SK-N-SH (cell line): ENCODE results near the gene FAM53A. TPM values are rescaled to one million over a fixed set of nuclear protein-coding genes. Genes with fewer than 3 reads are reported as not detected.

ENCODE experiments used
- CTCF ChIA-PET: fragments of 300-600, 350-600 bp; formaldehyde crosslinking; extraction: SDS; loops from one replicate; lab custom pipeline; 2021; lab: Yijun Ruan, JAX
- POLR2A ChIA-PET: fragments of 350-600 bp; sonication (Branson Sonifier 250); formaldehyde crosslinking; extraction: SDS; loops from one replicate; lab custom pipeline; 2020; ENCODE audit warnings: antibody characterized with exemption, inconsistent platforms; lab: Yijun Ruan, JAX
- DNase-seq: peaks from one replicate; pipeline ENCODE4 v3.0.0; 2012
- H2AFZ ChIP-seq: fragments of 200-600 bp; sonication (generic); 2 replicates; pipeline ENCODE4 v1.8.1; 2016; ENCODE audit warnings: antibody characterized with exemption, mild to moderate bottlenecking, low read depth
- H3F3A ChIP-seq: fragments of 200-600 bp; sonication (generic); replicated peaks from 2 replicates; pipeline ENCODE3; 2016; ENCODE audit warnings: antibody characterized with exemption, mild to moderate bottlenecking; ENCODE audit not compliant: insufficient read depth
- H3K27ac ChIP-seq, 2 experiments: fragments of 200-500 bp in 1 of 2; fragments of 200-600 bp in 1 of 2; sonication (Bioruptor generic) in 1 of 2; sonication (generic), shearing (Covaris generic) in 1 of 2; 2 replicates each; pipeline versions ENCODE4 v1.5.1 to v1.6.1; 2014 to 2016; ENCODE audit warnings: low read depth in 2 of 2, inconsistent platforms in 1 of 2, low read length in 1 of 2, mild to moderate bottlenecking in 1 of 2, mixed read lengths in 1 of 2
- H3K27me3 ChIP-seq: fragments of 200-600 bp; sonication (generic), shearing (Covaris generic); 2 replicates; pipeline ENCODE4 v1.6.1; 2016; ENCODE audit warnings: mixed run types; ENCODE audit not compliant: insufficient read depth
- H3K36me3 ChIP-seq, 2 experiments: fragments of 200-500 bp in 1 of 2; fragments of 200-600 bp in 1 of 2; sonication (Bioruptor generic) in 1 of 2; sonication (generic) in 1 of 2; replicated peaks in 1 of 2; 2 replicates each; pipeline versions ENCODE3 to v1.5.1; 2014 to 2016; ENCODE audit warnings: low read length in 1 of 2, mild to moderate bottlenecking in 1 of 2; ENCODE audit not compliant: insufficient read depth in 2 of 2, control insufficient read depth in 1 of 2
- H3K4me1 ChIP-seq, 2 experiments: fragments of 200-500 bp in 1 of 2; fragments of 200-600 bp in 1 of 2; sonication (Bioruptor generic) in 1 of 2; sonication (generic), shearing (Covaris generic) in 1 of 2; 2 replicates each; pipeline versions ENCODE4 v1.5.1 to v1.6.1; 2014 to 2016; ENCODE audit warnings: low read depth in 1 of 2, low read length in 1 of 2, mixed run types in 1 of 2; ENCODE audit not compliant: insufficient read depth in 2 of 2, control insufficient read depth in 1 of 2
- H3K4me2 ChIP-seq: fragments of 200-600 bp; sonication (generic), shearing (Covaris generic); 2 replicates; pipeline ENCODE4 v1.6.1; 2017; ENCODE audit warnings: mixed run types
- H3K4me3 ChIP-seq, 2 experiments: fragments of 200-500 bp in 1 of 2; fragments of 200-600 bp in 1 of 2; sonication (Bioruptor generic) in 1 of 2; sonication (generic), shearing (Covaris generic) in 1 of 2; 2 replicates each; pipeline versions ENCODE4 v1.5.1 to v1.8.1; 2014 to 2016; ENCODE audit warnings: low read depth in 2 of 2, inconsistent platforms in 1 of 2, low read length in 1 of 2, mild to moderate bottlenecking in 1 of 2, mixed read lengths in 1 of 2, moderate library complexity in 1 of 2
- H3K79me2 ChIP-seq: fragments of 200-600 bp; sonication (generic); 2 replicates; pipeline ENCODE4 v1.8.1; 2017; ENCODE audit warnings: mild to moderate bottlenecking; ENCODE audit not compliant: insufficient read depth
- H3K9ac ChIP-seq: fragments of 200-600 bp; sonication (generic); 2 replicates; pipeline ENCODE4 v1.6.1; 2017; ENCODE audit warnings: mixed run types
- H3K9me2 ChIP-seq: fragments of 200-600 bp; sonication (generic); 2 replicates; pipeline ENCODE4 v1.6.1; 2017; ENCODE audit warnings: mixed run types
- H3K9me3 ChIP-seq: fragments of 200-600 bp; sonication (generic); 2 replicates; pipeline ENCODE4 v1.6.1; 2017; ENCODE audit warnings: mixed run types, mild to moderate bottlenecking, moderate library complexity
- H4K20me1 ChIP-seq: fragments of 200-600 bp; sonication (generic); 2 replicates; pipeline ENCODE4 v1.6.1; 2017; ENCODE audit warnings: mild to moderate bottlenecking, mixed run types; ENCODE audit not compliant: insufficient read depth
- CHD2 ChIP-seq: fragments of 150-350 bp; IDR thresholded peaks from 2 replicates; pipeline ENCODE4 v1.6.1; 2018; ENCODE audit warnings: low read length; ENCODE audit not compliant: partially characterized antibody
- CTCF ChIP-seq: fragments of 200-600 bp; sonication (generic); IDR thresholded peaks from 2 replicates; pipeline ENCODE4 v1.6.1; 2017; ENCODE audit warnings: antibody characterized with exemption, mild to moderate bottlenecking, moderate library complexity
- EZH2phosphoT487 ChIP-seq: fragments of 200-600 bp; sonication (generic); IDR thresholded peaks from 2 replicates; pipeline ENCODE4 v1.6.1; 2017; ENCODE audit warnings: low read depth, mixed run types, mild to moderate bottlenecking, antibody characterized with exemption, moderate library complexity, borderline replicate concordance
- FOXJ3 ChIP-seq: sonication (generic); formaldehyde crosslinking; IDR thresholded peaks from 2 replicates; pipeline ENCODE4 v1.5.1; 2020; ENCODE audit warnings: mild to moderate bottlenecking, missing genetic modification reagents
- FOXM1 ChIP-seq: IDR thresholded peaks from 2 replicates; pipeline ENCODE4 v1.4.0; 2012; ENCODE audit warnings: low read depth, mild to moderate bottlenecking
- JUND ChIP-seq: IDR thresholded peaks from 2 replicates; pipeline ENCODE4 v1.4.0; 2012
- MEF2A ChIP-seq: IDR thresholded peaks from 2 replicates; pipeline ENCODE4 v1.4.0; 2012; ENCODE audit warnings: low read depth, borderline replicate concordance
- NRF1 ChIP-seq: IDR thresholded peaks from 2 replicates; pipeline ENCODE4 v1.6.1; 2012; ENCODE audit warnings: low read depth, mild to moderate bottlenecking, low read length
- RAD21 ChIP-seq: IDR thresholded peaks from 2 replicates; pipeline ENCODE4 v1.6.1; 2012; ENCODE audit warnings: mild to moderate bottlenecking, low read length
- RCOR1 ChIP-seq: fragments of 150-350 bp; IDR thresholded peaks from 2 replicates; pipeline ENCODE4 v1.6.1; 2017; ENCODE audit warnings: antibody characterized with exemption, low read length
- REST ChIP-seq: IDR thresholded peaks from 2 replicates; pipeline ENCODE4 v1.6.1; 2012; ENCODE audit warnings: mild to moderate bottlenecking, low read depth, low read length, moderate library complexity
- RFX5 ChIP-seq: IDR thresholded peaks from 2 replicates; pipeline ENCODE4 v1.6.1; 2012; ENCODE audit warnings: mild to moderate bottlenecking, improper control_type of control experiment, low read length
- RXRA ChIP-seq: IDR thresholded peaks from 2 replicates; pipeline ENCODE4 v1.4.0; 2012; ENCODE audit warnings: low read depth, mild to moderate bottlenecking, borderline replicate concordance
- TAF1 ChIP-seq: IDR thresholded peaks from 2 replicates; pipeline ENCODE4 v1.6.1; 2012; ENCODE audit warnings: low read depth, mild to moderate bottlenecking, low read length, moderate library complexity, borderline replicate concordance
- WGBS: methylation state at CpG from one replicate; pipeline ENCODE4 v1.1.6; 2017; ENCODE audit warnings: low lambda C conversion rate; 5-methylcytosine and 5-hydroxymethylcytosine counted together
- polyA plus RNA-seq, 3 experiments: library from polyadenylated mRNA; depleted of rRNA; stranded (reverse); fragments of >200 nt; gene quantifications; 2 replicates each; pipeline ENCODE4 v1.2.3, GENCODE V29; 2012
- TF ChIP-seq, protein P1 (sequence below): IDR thresholded peaks from 2 replicates; pipeline ENCODE4 v1.4.0; 2012; ENCODE audit warnings: low read depth, borderline replicate concordance
- TF ChIP-seq, protein P2 (sequence below): IDR thresholded peaks from 2 replicates; pipeline ENCODE4; 2012
- TF ChIP-seq, protein P3 (sequence below): fragments of 150-350 bp; IDR thresholded peaks from 2 replicates; pipeline ENCODE4 v1.6.1; 2017; ENCODE audit warnings: antibody characterized with exemption, low read length, low read depth, borderline replicate concordance

FAM53A gene
- polyA plus RNA-seq, 1 of the 3 experiments (the other 2 are of a cell fraction): 7.6 TPM

DNA sequence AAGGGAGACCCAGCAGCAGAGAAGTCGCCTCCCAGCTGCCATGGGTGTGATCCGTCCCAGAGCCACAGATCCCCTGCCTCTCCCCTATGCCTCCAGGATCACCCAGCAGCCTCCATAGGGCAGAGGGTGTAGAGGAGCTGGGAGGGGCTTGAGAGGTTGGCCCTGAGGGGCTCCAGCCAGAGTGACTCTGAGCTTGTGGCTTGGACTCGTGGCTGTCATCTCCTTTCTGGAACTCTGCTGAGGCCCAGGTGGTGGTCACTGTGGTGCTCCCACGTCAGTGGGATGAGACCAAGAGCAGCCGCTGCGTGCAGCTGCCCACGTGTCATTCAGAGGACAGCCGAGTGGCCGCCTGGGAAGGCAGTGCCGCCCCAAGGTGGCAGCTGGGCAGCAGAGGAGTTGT is 41.4 kb upstream of the FAM53A start (continued):
- TF ChIP-seq, protein P1, sequence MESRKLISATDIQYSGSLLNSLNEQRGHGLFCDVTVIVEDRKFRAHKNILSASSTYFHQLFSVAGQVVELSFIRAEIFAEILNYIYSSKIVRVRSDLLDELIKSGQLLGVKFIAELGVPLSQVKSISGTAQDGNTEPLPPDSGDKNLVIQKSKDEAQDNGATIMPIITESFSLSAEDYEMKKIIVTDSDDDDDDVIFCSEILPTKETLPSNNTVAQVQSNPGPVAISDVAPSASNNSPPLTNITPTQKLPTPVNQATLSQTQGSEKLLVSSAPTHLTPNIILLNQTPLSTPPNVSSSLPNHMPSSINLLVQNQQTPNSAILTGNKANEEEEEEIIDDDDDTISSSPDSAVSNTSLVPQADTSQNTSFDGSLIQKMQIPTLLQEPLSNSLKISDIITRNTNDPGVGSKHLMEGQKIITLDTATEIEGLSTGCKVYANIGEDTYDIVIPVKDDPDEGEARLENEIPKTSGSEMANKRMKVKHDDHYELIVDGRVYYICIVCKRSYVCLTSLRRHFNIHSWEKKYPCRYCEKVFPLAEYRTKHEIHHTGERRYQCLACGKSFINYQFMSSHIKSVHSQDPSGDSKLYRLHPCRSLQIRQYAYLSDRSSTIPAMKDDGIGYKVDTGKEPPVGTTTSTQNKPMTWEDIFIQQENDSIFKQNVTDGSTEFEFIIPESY: no peak
- TF ChIP-seq FOXJ3 (CRISPR knock-in tag) (no peak), EZH2phosphoT487 (no peak), RFX5 (no peak)
- TF ChIP-seq, protein P2, sequence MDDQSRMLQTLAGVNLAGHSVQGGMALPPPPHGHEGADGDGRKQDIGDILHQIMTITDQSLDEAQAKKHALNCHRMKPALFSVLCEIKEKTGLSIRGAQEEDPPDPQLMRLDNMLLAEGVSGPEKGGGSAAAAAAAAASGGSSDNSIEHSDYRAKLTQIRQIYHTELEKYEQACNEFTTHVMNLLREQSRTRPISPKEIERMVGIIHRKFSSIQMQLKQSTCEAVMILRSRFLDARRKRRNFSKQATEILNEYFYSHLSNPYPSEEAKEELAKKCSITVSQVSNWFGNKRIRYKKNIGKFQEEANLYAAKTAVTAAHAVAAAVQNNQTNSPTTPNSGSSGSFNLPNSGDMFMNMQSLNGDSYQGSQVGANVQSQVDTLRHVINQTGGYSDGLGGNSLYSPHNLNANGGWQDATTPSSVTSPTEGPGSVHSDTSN: no peak
- TF ChIP-seq, all 33 proteins: peak for 0

DNA sequence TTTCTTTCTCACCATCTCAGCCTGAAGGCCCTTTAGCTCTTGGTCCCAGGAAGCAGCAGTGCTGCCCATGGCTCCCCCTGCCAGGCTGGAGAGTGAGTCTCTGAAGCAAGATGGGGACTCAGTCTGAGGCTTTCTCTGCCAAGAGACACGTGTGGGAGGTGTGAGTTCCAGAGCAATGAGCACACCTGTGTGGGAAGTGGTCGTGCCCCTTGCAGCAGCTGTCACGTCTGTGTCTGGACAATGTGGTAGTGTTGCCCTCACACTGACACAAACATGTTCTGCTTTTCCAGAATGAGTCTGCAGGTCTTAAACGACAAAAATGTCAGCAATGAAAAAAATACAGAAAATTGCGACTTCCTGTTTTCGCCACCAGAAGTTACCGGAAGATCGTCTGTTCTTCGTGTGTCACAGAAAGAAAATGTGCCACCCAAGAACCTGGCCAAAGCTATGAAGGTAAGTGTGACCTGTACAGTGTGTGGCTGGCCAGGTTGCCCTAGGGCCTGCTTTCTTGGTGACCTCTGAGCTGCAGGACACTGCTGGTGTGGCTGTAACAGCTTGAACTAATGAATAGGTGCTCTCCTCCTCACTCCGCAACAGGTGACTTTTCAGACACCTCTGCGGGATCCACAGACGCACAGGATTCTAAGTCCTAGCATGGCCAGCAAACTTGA is 39.2 kb upstream of the FAM53A start:
- DNase-seq: no peak
- ChIA-PET POLR2A (no interaction called here), CTCF (interaction anchor here (1.5 to 15.1 kb wide), 3 partner anchors 25 to 87 kb away, joined by 3 to 232 read pairs (median 3); no protein-coding TSS in a partner anchor)
- no peak for TF ChIP-seq RXRA
- TF ChIP-seq NRF1: no peak
- TF ChIP-seq RCOR1: no peak
- TF ChIP-seq RAD21: no peak
- TF ChIP-seq, protein P3, sequence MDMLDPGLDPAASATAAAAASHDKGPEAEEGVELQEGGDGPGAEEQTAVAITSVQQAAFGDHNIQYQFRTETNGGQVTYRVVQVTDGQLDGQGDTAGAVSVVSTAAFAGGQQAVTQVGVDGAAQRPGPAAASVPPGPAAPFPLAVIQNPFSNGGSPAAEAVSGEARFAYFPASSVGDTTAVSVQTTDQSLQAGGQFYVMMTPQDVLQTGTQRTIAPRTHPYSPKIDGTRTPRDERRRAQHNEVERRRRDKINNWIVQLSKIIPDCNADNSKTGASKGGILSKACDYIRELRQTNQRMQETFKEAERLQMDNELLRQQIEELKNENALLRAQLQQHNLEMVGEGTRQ: no peak
- no peak for TF ChIP-seq REST
- TF ChIP-seq TAF1: no peak
- no peak for TF ChIP-seq CTCF
- no peak for TF ChIP-seq JUND
- TF ChIP-seq, protein P1: no peak
- no peak for TF ChIP-seq FOXM1
- no peak for TF ChIP-seq CHD2
- no peak for TF ChIP-seq MEF2A
- no peaks in the 10 kb centered on the region for H3K27me3 ChIP-seq
- no peaks in the 10 kb centered on the region for H3K9me3 ChIP-seq
- H3K4me1 ChIP-seq: peaks cover 28 to 40% of the 10 kb centered on the region in 2 experiments
- peaks cover 7% of the 10 kb centered on the region; the same call in 1 of the 2 replicates for H4K20me1 ChIP-seq
- H3K4me3 ChIP-seq: peak overlapping the region; percentile 64 to 69; a peak in 3 of 4 replicates
- H2AFZ ChIP-seq: peak overlapping the region; percentile 25; the same call in 1 of the 2 replicates
- H3K9ac ChIP-seq: peak overlapping the region; percentile 74; the same call in 1 of the 2 replicates
- H3K36me3 ChIP-seq: peaks cover 7 to 14% of the 10 kb centered on the region in 2 experiments
- H3F3A ChIP-seq: peaks cover 9% of the 10 kb centered on the region
- H3K4me2 ChIP-seq: peak overlapping the region; percentile 84
- 78% methylated on average over 9 of the region's 12 CpGs for WGBS
- H3K9me2 ChIP-seq: no peaks in the 10 kb centered on the region
- peaks cover 90% of the 10 kb centered on the region for H3K79me2 ChIP-seq
- peak overlapping the region in 1 of 2 experiments; percentile 21; a peak in 1 of 4 replicates for H3K27ac ChIP-seq
